ENCODE measurements around the gene NPAS2.

The NPAS2 gene

DNA sequence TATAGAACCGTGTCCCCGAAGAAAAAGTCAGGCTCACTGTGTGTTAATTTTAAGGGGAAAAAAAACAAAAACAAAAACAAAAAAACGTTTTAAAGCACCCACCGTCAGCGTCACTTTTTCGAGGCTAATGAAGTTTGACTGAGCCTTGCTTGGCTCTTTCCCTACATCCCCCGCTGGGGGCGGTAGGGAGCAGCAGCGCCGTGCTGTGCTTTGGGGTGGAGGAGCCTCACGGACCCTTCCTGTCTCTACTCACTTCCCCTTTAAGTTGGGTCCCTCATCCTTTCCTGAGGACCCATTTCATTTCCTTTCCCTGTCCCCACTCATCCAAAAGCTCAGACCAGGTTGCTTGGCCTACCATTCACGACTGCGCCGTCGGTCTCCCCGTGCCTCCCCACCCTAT, 99.4 kb downstream of the NPAS2 start:
- peak; percentile 25 for DNase-seq

DNA sequence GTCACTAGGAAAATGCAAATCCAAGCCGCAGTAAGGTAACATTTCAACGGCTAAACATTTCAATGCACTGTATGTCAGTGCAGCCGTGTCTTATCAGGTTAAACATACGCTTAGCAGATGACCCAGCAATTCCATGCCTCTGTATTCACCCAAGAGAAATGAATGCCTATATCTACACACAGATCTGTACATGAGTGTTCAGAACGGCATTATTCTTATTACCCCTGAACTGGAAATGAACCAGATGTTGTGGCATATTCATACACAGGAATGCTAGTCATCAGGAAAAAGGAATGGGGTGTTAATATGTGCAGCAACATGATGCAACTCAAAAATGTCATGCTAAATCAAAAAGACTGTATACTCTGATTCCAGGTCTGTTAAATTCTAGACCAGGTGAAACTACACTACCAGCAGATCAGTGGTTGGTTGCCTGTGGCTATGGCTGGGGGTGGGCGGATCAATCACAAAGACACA, 101.8 kb downstream of the NPAS2 start:
- no peak for DNase-seq

DNA sequence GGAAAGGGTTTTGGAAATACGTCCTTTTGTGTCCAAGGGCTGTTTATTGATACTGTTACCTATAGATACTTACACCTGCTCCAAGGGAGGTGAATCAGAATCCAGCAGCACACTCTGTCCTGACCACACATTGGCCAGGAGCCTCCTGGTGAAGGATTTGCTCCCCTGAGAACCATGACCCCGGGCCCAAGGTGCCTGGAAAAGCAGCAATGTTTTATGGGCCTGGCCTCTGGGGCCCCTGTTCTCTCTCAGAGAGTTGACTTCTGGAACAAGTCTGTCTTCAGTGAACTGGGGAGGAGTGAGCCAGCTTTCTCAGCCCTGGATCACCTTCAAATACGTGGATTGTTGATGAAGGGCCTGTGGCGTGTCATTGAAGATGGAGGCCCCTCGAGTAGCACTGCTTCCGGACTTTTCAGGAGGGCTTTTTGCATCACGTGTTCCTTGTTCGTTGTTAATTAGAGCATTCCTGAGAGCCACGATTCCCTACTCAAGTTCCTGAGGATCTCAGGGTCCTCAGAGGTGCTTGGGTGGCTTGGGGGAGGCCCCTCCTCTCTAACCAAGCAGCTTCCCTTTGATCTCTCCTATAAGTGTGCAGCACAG, 103.6 kb downstream of the NPAS2 start:
- DNase-seq: no peak

DNA sequence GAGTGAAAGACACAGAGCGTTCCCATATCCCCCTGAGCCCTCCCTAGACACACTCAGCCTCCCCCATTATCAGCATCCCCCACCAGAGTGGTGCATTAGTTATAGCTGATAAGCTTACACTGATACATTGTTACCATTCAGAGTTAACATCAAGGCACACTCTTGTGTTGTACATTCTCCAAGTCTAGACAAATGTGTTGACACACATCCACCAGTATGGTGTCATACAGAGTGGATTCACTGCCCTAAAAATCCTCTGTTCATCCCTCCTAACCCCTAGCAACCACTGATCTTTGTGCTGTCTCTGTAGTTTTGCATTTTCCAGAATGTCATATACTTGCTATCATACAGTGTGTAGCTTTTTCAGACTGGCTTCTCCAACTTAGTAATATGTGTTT, 104.2 kb downstream of the NPAS2 start:
- no peak for DNase-seq

DNA sequence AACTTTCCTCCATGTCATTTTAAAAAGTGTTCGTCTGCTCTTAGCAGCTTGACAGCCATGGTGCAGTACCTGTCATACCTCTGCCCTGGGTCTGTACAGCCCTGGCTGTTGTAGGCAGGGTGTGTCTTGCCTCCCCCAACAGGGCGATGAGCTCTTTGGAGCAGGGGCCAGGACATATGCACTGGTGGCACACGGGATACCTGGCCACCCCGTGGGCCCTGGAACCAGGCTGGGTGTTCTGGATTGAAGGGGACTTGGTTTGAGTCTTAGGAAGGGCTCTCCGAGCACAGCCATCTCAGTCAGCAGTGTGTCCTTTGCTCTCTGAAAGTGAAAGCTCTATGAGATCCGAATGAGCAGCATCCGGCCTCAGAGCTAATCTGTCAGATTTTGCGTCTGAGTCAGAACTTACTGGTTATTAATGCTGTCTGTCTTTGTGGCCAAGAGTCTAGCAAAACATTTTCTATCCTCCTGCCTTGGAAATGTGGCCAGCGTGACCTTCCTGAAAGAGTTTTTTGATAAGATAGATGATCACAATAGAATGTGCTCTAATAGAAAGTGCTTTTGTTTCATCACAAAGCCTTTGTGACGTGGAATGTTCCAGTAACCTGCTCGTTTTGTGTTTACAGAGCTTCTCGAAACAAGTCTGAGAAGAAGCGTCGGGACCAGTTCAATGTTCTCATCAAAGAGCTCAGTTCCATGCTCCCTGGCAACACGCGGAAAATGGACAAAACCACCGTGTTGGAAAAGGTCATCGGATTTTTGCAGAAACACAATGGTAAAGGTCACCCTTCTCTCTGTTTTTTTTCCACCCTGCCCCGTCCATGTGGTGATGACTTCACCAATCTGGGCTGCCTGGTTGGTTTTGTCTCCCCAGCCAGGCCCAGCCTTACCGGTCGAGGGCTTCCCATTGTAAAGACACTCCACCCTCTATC, 104.8 kb downstream of the NPAS2 start:
- DNase-seq: peak; percentile 56

DNA sequence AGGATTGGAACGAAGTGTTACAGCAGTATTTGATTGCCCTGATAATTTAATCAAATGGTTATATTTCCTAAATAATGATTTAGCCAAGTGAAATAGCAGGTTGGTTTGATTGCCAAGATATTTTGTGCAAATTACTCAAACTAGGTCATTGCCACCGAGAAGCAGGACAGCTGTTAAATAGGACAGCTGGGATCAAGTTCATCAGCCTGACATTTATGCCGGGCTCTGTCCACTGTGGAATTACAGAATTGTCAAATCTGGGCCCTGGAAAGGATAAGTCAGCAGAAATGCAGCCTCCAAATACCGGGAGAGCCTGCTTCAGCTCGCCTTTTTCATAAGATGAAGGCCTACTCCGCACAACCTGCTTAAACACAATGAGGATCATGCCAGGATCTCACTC, 108.3 kb downstream of the NPAS2 start:
- no peak for DNase-seq

DNA sequence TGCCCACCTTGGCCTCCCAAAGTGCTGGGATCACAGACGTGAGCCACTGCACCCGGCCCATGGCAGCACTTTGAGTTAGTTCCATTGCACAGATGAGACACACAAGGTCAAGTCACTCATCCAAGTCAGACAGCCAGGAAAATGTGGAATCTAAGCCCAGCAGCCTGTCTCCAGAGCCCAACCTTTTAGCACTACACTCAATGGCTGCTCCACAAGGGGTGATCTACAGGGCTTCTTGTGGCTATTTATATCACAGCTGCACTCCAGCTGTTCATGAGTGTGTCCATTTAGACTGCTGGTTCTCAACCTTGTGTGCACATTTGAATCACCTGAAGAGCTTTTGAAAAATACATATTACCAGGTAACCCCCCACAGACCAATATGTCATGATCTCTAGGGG, 109.2 kb downstream of the NPAS2 start:
- no peak for DNase-seq

DNA sequence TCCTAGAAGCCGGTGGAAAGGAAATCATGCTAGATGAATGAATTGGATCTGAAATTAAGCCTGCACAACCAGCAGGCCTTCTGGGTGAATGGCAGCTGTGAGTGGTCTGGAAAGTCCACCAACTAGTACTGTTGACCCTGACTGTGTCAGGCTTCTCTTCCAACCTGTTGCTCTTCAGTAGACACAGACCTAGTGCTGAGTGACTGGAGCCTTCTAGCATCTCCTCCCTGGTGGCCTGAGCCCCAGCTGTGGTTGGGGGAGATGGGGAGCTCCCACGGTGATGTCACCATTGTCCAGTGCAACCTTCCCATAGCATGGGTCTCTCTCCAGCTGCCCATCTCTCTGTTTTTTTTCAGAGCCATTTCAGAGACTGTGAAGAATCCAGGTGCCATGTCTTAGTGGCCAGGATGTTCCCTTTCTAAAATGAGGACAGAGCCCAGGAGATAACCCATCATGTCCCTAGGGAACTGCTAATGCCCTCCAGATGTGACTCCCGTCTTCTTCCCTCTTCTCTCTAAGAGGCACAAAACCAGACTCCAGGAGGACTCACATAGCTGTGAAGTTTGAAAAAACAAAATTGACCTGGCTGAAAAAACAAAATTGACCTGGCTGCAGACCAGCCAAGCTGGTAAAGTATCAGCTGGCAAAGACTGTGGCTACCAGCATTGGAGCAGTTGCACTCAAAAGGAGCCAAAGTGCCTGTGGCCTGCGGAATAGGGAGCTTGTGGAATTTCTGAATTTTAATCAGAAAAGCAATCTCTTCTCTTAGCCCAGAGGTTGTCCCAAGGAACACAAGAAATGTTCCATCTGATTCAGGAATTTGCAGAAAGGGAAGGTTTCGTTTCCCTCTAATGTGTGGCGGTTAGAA, 114.8 kb downstream of the NPAS2 start:
- no peak for DNase-seq

DNA sequence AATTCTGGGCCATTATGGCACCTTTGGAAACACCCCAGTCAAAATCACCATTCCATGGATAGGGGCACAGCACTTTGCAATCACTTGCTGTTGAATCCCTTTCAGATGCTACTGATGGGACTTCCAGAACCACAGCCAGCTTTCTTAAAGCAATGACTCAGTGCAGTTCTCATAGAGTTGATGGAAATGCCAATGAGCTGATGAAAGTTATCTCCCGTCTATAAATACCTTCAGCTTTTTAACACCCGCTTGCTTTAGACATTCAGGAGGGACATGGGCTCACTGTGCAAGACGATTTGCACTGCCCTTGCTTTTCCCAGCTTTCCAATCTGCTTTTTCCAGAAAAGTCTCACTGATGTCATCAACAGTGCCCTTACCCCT, 115.4 kb downstream of the NPAS2 start:
- no peak for DNase-seq

DNA sequence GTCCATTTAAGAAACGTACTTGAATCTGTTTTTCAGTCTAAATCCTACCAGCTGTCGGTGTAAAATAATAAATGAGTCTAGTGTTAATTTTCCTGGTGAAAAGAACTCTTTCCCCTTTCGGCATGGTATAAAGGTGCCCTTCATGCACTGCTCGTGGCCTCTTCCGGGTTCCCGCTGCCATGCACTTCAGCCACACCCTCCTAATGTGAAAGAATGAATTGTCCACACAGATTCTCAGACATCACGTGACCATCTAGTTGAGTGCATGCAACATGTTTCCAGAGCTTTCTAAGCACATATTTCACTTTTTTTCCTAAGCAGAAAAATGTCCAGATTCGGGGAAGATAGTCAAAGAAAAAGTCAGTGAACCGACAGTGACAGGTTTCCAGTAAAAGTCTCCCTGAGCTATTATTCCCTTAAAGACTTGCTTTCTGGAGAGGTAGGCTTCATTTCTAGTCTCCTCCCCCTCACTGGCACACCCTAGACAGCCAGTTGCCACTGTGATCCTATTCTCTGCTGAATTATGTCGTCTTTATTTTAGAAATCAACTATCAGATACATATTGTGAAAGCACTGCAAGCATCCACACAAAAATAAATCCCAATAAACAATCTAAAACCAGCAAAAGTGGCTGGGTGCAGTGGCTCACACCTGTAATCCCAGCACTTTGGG, 116.3 kb downstream of the NPAS2 start:
- no peak for DNase-seq

DNA sequence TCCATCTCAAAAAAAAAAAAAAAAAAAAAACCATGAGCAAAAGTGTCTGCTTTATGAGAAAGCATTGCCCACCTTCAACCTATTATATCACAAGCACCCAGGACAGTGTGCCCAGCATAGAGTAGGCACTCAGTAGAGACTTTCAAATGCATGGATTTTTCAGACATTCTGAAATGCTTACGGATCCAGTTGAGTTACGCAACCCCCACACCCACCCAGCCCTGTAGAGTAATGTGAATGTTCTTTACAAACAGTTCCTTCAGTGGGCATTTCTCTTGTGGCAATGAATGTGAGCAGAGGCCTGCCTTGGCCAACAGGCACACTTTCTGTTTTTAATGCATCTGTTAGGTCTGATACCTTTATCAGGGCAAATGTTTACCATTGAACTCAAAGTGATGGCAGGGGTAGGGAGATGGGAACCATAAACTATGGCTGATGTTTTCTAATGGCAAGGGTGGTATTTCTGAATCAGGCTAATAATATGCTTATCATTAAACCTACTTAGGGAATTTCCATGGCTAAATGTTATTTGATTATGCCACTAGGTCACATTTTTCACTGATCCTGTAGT, 117.1 kb downstream of the NPAS2 start:
- DNase-seq: no peak

DNA sequence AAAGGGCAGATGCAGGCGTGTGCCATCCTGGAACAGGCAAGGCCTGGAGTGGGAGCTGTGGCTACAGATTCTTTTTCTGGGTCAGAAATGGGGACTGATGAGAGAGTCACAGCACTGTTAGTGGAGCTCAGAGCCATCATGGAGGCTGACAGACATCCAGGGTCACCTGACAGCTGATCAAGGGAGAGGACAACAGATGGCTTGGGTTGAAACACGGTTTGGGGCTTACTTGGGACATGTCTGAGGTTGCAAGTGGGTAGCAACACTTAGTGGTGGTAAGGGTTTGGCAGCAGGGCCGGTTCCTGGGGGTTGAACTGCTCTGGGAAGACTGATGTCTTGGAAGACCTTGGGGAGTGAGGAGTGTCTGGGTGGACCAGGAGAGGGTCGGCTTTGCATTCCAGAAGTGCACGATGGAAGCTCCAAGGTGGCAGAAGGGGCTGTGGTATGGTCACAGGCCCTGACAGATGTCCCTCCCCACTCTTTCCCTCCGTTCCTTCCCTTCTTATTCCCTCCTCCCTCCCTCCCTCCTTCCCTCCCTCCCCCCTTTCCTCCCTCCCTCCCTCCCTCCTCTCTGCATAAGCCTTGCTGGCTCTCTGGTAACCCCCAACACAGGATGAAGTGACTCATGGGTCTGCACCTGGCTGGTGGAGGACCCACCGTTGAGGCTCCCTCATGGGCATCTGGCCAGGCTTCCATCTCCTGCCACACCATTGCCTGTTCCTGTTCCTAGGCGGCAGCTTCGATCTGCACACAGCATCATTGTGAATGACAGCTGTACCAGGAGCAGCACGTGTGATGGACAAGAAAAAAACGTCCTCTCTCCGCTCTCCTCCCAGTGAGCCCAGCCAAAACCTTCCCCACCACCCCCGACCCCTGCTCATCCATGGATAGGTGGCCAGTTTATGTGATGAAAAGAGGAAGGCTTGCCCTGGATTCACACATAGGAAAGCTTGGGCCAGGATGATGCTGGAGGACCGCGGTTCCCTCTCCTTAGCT, 118.4 kb downstream of the NPAS2 start:
- no peak for DNase-seq

DNA sequence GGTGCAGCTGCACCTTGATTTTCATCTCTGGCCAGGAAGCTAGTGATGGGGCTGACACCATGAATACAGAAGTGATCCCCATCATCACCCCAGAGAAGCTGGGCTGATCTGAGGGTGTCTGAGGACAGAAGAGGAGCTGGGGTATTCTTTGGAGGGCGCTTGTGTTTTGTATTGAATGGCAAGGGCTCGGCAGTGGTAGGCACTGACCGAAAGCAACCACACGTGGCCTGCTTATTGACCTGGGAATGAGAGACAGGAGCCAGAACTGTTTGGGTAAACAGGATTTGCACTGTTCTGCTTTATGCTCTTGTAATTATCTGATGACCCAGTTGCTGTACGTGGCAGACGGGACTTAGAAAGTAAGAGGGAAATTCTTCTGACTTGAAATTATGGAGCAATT, 119.5 kb downstream of the NPAS2 start:
- DNase-seq: no peak

DNA sequence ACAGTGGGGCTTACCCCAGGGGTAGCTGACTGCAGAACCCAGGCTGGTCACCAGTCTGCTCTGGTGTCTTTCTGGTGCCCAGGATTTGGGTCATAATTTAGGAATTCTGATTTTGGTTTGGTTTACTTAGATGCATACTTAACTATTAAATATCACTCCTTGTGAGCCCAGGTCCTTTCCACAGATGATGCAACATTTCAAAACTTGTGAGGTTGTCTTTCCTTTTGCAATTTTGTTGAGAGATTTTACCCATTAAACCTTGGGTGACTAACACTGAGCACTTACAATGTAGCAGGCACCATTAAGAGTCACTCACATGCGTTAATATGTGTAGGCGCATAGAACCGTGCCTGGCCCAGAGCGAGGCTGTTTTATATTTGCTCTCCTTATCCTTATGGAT, 120.3 kb downstream of the NPAS2 start:
- no peak for DNase-seq

DNA sequence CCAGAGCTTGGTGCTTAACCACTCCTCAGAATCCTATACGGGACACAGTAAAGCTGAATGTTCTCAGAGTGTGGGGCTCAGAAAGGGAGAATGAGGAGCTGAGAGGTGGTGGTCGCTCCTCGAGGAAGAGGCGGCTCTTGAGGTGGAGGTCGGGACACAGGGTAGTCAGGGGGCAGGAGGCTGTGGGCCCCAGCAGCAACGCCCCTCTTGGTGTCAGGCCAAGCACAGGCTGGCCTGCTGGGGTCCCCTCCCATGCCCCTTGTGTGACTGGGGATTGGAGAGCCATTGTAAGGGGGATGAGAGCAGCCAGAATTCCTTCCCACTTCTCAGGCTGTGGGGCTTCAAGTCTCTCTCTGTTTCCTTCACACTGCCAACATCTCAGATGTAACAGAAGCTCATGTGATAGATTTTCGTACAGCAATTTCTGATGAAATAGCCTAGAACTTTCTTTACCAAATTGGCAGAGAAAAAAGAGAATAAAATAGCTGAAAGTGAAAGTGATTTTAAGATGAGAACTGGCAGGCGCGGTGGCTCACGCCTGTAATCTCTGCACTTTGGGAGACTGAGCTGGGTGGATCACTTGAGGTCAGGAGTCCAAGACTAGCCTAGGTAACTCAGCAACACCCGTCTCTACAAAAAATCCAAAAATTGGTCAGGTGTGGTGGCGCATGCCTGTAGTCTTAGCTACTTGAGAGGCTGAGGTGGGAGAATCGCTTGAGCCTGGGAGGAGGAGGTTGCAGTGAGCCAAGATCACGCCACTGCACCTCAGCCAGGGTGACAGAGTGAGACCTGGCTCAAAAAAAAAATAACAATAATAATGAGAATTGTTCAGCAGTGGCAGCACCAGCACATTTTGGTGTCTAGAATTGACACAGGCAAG, 121.1 kb downstream of the NPAS2 start:
- peak; percentile 7 for DNase-seq

DNA sequence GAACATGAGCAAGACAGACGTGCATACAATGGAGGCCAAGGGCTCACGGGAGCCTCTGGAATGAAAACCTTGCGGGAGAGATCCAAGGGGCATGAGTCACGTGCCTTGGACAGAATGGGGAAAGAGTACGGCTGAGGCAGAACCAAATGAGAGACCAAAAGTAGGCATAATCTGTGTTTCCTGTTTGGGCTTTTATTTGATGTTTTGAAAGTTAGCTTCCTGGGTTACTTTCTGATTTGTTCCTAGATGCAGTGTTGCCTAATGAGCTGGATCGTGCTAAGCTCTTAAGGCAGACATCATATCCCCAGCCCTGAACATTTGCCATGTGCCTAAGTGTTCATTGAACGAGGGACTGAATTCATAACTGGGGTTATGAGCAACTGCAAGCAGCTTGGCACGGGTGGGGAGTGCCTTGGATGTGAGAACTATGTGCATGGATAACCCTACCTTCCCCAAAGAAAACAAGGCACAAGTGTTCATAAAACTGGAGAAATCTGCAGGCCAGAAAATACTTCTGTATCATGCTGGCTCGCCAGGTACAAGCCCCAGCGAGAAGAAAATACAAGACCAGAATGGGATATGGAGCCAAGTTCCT, 121.8 kb downstream of the NPAS2 start:
- DNase-seq: no peak

DNA sequence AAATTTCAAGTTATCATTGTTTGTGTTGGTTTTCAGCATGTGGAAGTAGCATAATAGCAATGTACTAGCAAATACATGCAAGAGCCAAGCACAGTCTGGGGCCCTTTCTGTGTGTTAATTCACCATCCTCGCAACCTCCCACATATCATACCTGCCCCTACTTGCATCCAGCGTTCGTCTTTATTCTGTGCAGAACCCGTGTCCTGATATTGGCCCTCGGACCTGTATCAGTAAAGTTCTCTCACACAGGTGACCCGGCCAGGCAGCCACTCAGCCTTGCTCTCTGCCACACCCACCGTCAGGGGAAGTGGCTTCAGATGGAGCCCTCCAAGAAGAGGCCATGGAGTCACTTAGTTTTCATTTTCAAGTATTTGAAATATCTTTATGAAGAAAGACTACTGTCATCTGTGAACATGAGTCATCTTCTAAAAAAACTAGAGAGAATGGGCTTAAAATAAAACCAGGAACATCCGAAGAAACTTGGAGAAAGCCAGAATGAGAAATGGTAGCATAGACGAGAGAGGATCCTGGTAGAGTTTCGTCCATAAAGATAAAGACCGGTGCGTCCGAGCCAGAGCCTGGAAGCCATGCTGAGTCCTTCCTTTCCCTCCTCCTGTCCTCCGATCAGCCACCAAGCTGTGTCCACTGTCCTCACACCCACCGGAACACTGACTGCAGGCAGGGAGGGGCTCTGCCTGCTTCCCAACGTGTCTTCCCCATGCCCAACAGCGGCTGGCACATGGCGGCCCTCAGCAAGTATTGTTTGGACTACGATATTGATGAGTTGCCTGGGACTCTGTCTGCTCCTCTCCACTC, 124.9 kb downstream of the NPAS2 start:
- no peak for DNase-seq

DNA sequence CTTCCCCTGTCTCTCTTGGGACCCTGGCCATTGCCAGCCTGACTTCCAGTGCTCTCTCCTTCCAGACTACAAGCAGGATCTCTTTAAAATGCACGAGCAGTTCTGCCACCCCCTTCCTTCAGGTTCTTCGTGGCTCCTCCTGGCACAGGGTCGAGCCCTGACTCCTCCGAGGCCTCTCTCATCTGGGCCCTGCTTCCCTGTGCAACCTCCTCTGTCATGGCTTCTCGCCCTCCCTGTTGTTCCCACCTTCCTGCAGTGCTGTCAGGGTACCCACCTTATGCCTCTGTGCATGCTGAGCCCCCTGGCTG, 125.4 kb downstream of the NPAS2 start:
- DNase-seq: no peak

Measured in activated CD4-positive, alpha-beta T cell treated with anti-CD3 and anti-CD28 coated beads, Interleukin-2, Interleukin-6, amounts not matched to agents 100 ng/mL and 50 ng/mL, durations not matched to agents 16 hours and 8 hours (primary cell).